Lung (tissue), 12 donors: Measurements from ENCODE around the gene ZMYM5. TPM values are rescaled to one million over a fixed set of nuclear protein-coding genes. Genes with fewer than 3 reads are reported as not detected.
"Not testable (repeated sequence)": the region's sequence is repeated elsewhere in the genome, so short reads cannot be mapped to it uniquely, and the experiment has no call there.

ENCODE experiments used
- ATAC-seq: fragments of 200-7000 bp; cut with Tn5 transposase; one replicate; pipeline ENCODE4 v1.9.1; 2020; ENCODE audit warnings: moderate number of reproducible peaks; ENCODE audit not compliant: insufficient read depth, low FRiP score
- DNase-seq, 3 donors: peaks; one replicate each; pipeline ENCODE4 v3.0.0-alpha.2; 2013 to 2017
- H3K27ac ChIP-seq, 2 donors: one replicate each; pipeline ENCODE4 v1.5.1; 2013; ENCODE audit warnings: mild to moderate bottlenecking in 2 of 2, moderate library complexity in 2 of 2, control low read depth in 1 of 2, inconsistent platforms in 1 of 2, low read depth in 1 of 2, low read length in 1 of 2
- H3K27me3 ChIP-seq, 3 donors: one replicate each; pipeline ENCODE4 v1.5.1; 2013; ENCODE audit warnings: low read length in 2 of 3; ENCODE audit not compliant: control insufficient read depth in 3 of 3, insufficient read depth in 3 of 3
- H3K36me3 ChIP-seq, 4 donors: one replicate each; pipeline ENCODE4 v1.5.1; 2013; ENCODE audit warnings: low read length in 4 of 4, mild to moderate bottlenecking in 1 of 4, moderate library complexity in 1 of 4; ENCODE audit not compliant: control insufficient read depth in 4 of 4, insufficient read depth in 4 of 4
- H3K4me1 ChIP-seq, 5 donors: one replicate each; pipeline ENCODE4 v1.5.1; 2013; ENCODE audit warnings: low read length in 5 of 5, mild to moderate bottlenecking in 2 of 5, moderate library complexity in 1 of 5; ENCODE audit not compliant: control insufficient read depth in 5 of 5, insufficient read depth in 5 of 5
- H3K4me3 ChIP-seq: one replicate; pipeline ENCODE4 v1.5.1; 2013; ENCODE audit warnings: mild to moderate bottlenecking, control low read depth, moderate library complexity
- H3K9ac ChIP-seq, 2 donors: one replicate each; pipeline ENCODE4 v1.5.1; 2013; ENCODE audit warnings: low read length in 2 of 2, control low read depth in 1 of 2; ENCODE audit not compliant: insufficient read depth in 1 of 2
- H3K9me3 ChIP-seq, 4 donors: one replicate each; pipeline ENCODE4 v1.5.1; 2013; ENCODE audit warnings: low read length in 3 of 4, mild to moderate bottlenecking in 1 of 4, moderate library complexity in 1 of 4; ENCODE audit not compliant: control insufficient read depth in 4 of 4, insufficient read depth in 3 of 4
- CTCF ChIP-seq: IDR thresholded peaks from 2 replicates; pipeline ENCODE4 v1.5.1; 2012; ENCODE audit warnings: mild to moderate bottlenecking; ENCODE audit errors: control extremely low read depth, extremely low read depth
- WGBS, 2 donors: extraction: QIAGEN DNeasy Blood & Tissue Kit; methylation state at CpG; one replicate each; pipeline ENCODE4 v1.1.7; 2013; 5-methylcytosine and 5-hydroxymethylcytosine counted together
- polyA plus RNA-seq, 2 donors: library from polyadenylated mRNA; stranded (reverse); fragments of 200-250 nt; gene quantifications; one replicate each; pipeline ENCODE4 v1.2.1, GENCODE V29; 2013
- total RNA-seq, 2 donors: library from RNA; depleted of rRNA in 1 of 2; stranded (reverse); fragments of >200 nt in 1 of 2; gene quantifications; one replicate each; pipeline ENCODE4 v1.2.1, GENCODE V29; 2014 to 2021
- donor health status: control.
- donor health status: control.
- donor health status: Bipolar disorder and iron deficiency.
- donor health status: healthy.
- donor health status: DM: yes; HTN: yes; CAD: no.

Gene ZMYM5
- total and polyA plus RNA-seq, 4 donors: 5.6 to 32.8 (median 8.6) TPM

DNA sequence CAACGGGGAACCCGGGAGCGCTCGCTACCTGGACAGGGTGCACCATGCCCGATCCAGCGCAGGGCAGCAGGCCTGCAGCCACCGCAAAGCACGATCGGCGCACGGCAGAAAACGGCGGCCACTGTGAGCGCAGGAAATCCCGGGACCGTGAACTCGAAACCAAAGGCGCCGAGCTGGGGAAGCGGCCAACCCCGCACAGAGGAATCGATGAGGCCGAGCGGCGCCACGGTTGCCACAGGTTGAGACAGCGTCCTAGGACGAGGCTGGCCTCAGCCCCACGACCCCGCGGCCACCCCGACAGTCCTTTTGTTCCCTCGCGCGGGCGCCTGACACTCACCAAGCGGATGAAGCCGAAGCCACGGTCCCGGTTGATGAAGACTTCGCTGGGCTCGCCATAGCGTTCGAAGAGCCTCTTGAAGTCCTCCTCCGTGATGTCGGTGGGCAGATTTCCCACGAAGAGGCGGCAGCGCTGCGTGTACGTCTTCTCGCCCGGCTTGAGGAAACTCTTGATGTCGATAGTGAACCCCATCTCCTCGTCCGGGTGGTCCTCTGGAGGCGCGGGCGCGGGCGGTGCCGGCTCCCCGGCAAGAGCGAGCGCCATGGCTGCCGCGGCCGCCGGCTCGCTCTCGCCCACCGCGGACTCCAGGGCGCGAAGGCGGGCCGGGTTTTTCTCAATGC, 81.3 kb downstream of the ZMYM5 start:
- Histone ChIP-seq H3K27me3 (no peaks in the 10 kb centered on the region), H3K9me3 (no peaks in the 10 kb centered on the region), H3K36me3 (peaks cover 0 to 9% (median under 1%) of the 10 kb centered on the region in 4 donors), H3K4me3 (peak overlapping the region; percentile 99), H3K4me1 (peaks cover 0 to 5% (median 0%) of the 10 kb centered on the region in 5 donors), H3K27ac (peak overlapping the region; percentile 94 to 99), H3K9ac (peak overlapping the region; percentile 87 to 98)
- peak; percentile 61 to 69 (median 68) for DNase-seq
- TF ChIP-seq CTCF: no peak
- ATAC-seq: peak; percentile 55
- WGBS, 2 donors: 0% methylated on average over 68 to 77 of the region's 77 CpGs

DNA sequence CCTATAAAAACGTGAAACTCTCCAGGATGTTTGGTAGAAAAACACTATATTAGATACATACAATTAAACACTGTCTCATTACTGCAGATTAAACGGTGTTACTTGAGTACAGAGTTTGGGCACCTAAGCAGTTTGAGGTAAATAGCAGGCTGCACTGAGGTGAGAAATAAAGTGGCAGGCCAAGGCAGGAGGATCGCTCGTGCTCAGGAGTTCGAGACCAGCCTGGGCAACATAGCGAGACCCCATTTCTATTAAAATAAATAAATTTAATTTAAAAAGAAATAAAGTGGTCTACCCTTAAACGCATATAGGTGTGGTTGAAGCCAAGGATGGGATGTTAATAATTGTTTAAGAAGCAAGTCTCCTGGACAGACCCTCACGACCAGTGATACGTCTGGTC, 81.9 kb downstream of the ZMYM5 start:
- H3K4me1 ChIP-seq: peaks cover 0 to 5% (median 0%) of the 10 kb centered on the region in 5 donors
- DNase-seq (peak in 1 of 3 donors; percentile 14), ATAC-seq (no peak)
- TF ChIP-seq CTCF: no peak
- peak overlapping the region; percentile 87 to 98 for H3K9ac ChIP-seq
- no peaks in the 10 kb centered on the region for H3K27me3 ChIP-seq
- no peaks in the 10 kb centered on the region for H3K9me3 ChIP-seq
- H3K36me3 ChIP-seq: peaks cover 0 to 9% (median under 1%) of the 10 kb centered on the region in 4 donors
- H3K27ac ChIP-seq: peak overlapping the region in 1 of 2 donors; percentile 94
- peak overlapping the region; percentile 99 for H3K4me3 ChIP-seq
- 8 to 15% methylated on average over 9 of the region's 9 CpGs for WGBS, 2 donors

DNA sequence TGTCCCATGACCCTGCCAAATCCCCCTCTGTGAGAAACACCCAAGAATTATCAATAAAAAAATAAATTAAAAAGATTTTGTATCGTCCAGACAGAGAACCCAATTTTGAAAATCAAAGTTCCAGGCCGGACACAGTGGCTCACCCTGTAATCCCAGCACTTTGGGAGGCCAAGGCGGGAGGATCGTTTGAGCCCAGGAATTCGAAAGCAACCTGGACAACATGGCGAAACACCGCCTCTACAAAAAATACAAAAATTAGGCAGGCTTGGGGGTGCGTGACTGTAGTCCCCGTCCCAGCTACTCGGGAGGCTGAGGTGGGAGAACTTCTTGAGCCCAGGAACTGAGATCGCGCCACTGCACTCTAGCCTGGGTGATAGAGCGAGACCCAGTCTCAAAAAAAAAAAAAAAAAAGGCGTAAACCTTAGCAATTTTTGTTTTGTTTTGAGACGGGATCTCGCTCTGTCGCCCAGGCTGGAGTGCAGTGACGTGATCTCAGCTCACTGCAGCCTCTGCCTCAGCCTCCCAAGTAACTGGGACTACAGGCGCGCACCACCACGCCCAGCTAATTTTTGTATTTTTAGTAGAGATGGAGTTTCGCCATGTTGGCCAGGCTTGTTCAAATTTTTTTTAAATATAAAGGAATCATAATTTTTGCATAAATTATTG, 82.6 kb downstream of the ZMYM5 start:
- not testable (repeated sequence) for H3K4me1 ChIP-seq, DNase-seq, ATAC-seq, H3K4me3 ChIP-seq, H3K27me3 ChIP-seq, H3K9me3 ChIP-seq, H3K36me3 ChIP-seq, H3K27ac ChIP-seq
- 85 to 91% methylated on average over 22 of the region's 22 CpGs for WGBS, 2 donors
- H3K9ac ChIP-seq: peak overlapping the region in 1 of 2 donors; percentile 98

Other genes starting within 250 kb of the ZMYM5 start
- gene MPHOSPH8, start 230.0 kb downstream of the ZMYM5 start, total RNA-seq: 10 to 100 TPM; 24.2 to 39.1 TPM
- gene MPHOSPH8, start 230.0 kb downstream of the ZMYM5 start, polyA plus RNA-seq: 10 to 100 TPM; 16.5 to 35.0 TPM
- 100 to 1,000 TPM in 1 of 2 donors, 10 to 100 TPM in 1; 46.0 to 103 TPM for gene PSPC1, start 80.7 kb downstream of the ZMYM5 start, total RNA-seq
- 10 to 100 TPM; 23.5 to 33.3 TPM for gene PSPC1, start 80.7 kb downstream of the ZMYM5 start, polyA plus RNA-seq
- gene ZMYM2, start 95.1 kb upstream of the ZMYM5 start, total RNA-seq: 100 to 1,000 TPM in 1 of 2 donors, 10 to 100 TPM in 1; 56.2 to 212 TPM
- gene ZMYM2, start 95.1 kb upstream of the ZMYM5 start, polyA plus RNA-seq: 10 to 100 TPM; 14.0 to 20.8 TPM